ENCODE measurements around the gene CNIH1. TPM values are rescaled to one million over a fixed set of nuclear protein-coding genes. Genes with fewer than 3 reads are reported as not detected.

The CNIH1 gene
- total and polyA plus RNA-seq, 2 of the 13 experiments (the other 11 are each of a cell fraction or from before 2014, with no cell fraction given) = 166 to 421 TPM

DNA sequence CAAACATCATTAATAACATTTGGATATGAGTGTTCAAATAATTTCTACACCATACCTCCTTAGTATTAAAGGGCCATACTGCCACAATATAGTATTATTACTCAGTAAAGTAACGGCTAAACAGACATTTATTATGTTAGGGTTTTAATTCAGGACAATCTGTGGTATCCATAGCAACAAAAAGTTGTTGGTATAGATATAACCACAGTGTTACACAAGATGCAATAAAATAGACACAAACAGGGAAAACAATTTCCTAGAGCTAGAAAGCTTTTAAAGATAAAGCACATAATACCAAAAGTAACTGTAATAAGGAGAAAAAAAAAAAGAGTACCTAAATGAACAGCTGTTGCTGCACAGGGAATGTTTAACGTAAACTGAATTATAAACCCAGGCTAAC lies 16.1 kb downstream of the CNIH1 start:
- ATAC-seq (no peak), FAIRE-seq (no peak), DNase-seq (ENCODE audit: low spot score) (no peak)
- no TSS peak for BruUV-seq (replicated peaks)
- Histone ChIP-seq H3K27me3 (ENCODE audit: control insufficient read depth in 1 of 2, insufficient read depth in 2 of 2, low read length in 2 of 2) (no peaks in the 10 kb centered on the region), H2AFZ (ENCODE audit: low read length) (no peak overlapping the region), H3K4me1 (ENCODE audit: insufficient read depth, low read length) (peaks cover 43% of the 10 kb centered on the region), H3K27ac (ENCODE audit: extremely low read length, insufficient read depth, low read length) (peak overlapping the region; percentile 88), H3K4me3 (replicated peaks in 1 of 3; ENCODE audit: insufficient read depth in 1 of 3, low read depth in 2 of 3, low read length in 3 of 3) (no peak overlapping the region; a peak in 1 of 6 replicates), H3K9me3 (ENCODE audit: low read length) (no peaks in the 10 kb centered on the region), H3K36me3 (replicated peaks in 1 of 2; ENCODE audit: control insufficient read depth in 1 of 2, insufficient read depth in 2 of 2, low read length in 2 of 2) (peaks cover 16 to 30% of the 10 kb centered on the region in 2 experiments), H4K20me1 (ENCODE audit: insufficient read depth, low read length) (no peaks in the 10 kb centered on the region), H3K79me2 (ENCODE audit: insufficient read depth, low read length) (peaks cover 6% of the 10 kb centered on the region), H3K4me2 (ENCODE audit: low read depth, low read length) (peak overlapping the region; percentile 52), H3K9ac (ENCODE audit: insufficient read depth, low read depth, low read length) (peak overlapping the region; percentile 63)
- in situ Hi-C loops (cut with HindIII; ENCODE audit: extremely low pct_ligation_motif_present, low pct_unique_long_range_greater_than_20kb) (no loop called here), intact Hi-C loops (cut with micrococcal nuclease; ENCODE audit: unreplicated experiment) (no loop called here)
- TF ChIP-seq ATF1 (CRISPR knock-in tag; IDR thresholded peaks at IDR 0.05) (no peak), SIX1 (CRISPR knock-in tag; IDR thresholded peaks at IDR 0.05; ENCODE audit: borderline replicate concordance) (no peak), SP140L (CRISPR knock-in tag; IDR thresholded peaks at IDR 0.05; ENCODE audit: borderline replicate concordance) (no peak), CENPT (CRISPR knock-in tag; IDR thresholded peaks at IDR 0.05; ENCODE audit: low read depth) (no peak), MTF1 (CRISPR knock-in tag; IDR thresholded peaks at IDR 0.05) (no peak), CBFB (CRISPR knock-in tag; IDR thresholded peaks at IDR 0.05) (no peak), ZNF24 (IDR thresholded peaks at IDR 0.05) (no peak), ZNF143 (CRISPR knock-in tag; IDR thresholded peaks at IDR 0.05) (no peak), POLR2AphosphoS5 (IDR thresholded peaks at IDR 0.05; ENCODE audit: low read depth, low read length) (no peak)
- TF ChIP-seq, protein P1, sequence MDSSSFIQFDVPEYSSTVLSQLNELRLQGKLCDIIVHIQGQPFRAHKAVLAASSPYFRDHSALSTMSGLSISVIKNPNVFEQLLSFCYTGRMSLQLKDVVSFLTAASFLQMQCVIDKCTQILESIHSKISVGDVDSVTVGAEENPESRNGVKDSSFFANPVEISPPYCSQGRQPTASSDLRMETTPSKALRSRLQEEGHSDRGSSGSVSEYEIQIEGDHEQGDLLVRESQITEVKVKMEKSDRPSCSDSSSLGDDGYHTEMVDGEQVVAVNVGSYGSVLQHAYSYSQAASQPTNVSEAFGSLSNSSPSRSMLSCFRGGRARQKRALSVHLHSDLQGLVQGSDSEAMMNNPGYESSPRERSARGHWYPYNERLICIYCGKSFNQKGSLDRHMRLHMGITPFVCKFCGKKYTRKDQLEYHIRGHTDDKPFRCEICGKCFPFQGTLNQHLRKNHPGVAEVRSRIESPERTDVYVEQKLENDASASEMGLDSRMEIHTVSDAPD (CRISPR knock-in tag; IDR thresholded peaks at IDR 0.05) = no peak
- TF ChIP-seq, protein P2, sequence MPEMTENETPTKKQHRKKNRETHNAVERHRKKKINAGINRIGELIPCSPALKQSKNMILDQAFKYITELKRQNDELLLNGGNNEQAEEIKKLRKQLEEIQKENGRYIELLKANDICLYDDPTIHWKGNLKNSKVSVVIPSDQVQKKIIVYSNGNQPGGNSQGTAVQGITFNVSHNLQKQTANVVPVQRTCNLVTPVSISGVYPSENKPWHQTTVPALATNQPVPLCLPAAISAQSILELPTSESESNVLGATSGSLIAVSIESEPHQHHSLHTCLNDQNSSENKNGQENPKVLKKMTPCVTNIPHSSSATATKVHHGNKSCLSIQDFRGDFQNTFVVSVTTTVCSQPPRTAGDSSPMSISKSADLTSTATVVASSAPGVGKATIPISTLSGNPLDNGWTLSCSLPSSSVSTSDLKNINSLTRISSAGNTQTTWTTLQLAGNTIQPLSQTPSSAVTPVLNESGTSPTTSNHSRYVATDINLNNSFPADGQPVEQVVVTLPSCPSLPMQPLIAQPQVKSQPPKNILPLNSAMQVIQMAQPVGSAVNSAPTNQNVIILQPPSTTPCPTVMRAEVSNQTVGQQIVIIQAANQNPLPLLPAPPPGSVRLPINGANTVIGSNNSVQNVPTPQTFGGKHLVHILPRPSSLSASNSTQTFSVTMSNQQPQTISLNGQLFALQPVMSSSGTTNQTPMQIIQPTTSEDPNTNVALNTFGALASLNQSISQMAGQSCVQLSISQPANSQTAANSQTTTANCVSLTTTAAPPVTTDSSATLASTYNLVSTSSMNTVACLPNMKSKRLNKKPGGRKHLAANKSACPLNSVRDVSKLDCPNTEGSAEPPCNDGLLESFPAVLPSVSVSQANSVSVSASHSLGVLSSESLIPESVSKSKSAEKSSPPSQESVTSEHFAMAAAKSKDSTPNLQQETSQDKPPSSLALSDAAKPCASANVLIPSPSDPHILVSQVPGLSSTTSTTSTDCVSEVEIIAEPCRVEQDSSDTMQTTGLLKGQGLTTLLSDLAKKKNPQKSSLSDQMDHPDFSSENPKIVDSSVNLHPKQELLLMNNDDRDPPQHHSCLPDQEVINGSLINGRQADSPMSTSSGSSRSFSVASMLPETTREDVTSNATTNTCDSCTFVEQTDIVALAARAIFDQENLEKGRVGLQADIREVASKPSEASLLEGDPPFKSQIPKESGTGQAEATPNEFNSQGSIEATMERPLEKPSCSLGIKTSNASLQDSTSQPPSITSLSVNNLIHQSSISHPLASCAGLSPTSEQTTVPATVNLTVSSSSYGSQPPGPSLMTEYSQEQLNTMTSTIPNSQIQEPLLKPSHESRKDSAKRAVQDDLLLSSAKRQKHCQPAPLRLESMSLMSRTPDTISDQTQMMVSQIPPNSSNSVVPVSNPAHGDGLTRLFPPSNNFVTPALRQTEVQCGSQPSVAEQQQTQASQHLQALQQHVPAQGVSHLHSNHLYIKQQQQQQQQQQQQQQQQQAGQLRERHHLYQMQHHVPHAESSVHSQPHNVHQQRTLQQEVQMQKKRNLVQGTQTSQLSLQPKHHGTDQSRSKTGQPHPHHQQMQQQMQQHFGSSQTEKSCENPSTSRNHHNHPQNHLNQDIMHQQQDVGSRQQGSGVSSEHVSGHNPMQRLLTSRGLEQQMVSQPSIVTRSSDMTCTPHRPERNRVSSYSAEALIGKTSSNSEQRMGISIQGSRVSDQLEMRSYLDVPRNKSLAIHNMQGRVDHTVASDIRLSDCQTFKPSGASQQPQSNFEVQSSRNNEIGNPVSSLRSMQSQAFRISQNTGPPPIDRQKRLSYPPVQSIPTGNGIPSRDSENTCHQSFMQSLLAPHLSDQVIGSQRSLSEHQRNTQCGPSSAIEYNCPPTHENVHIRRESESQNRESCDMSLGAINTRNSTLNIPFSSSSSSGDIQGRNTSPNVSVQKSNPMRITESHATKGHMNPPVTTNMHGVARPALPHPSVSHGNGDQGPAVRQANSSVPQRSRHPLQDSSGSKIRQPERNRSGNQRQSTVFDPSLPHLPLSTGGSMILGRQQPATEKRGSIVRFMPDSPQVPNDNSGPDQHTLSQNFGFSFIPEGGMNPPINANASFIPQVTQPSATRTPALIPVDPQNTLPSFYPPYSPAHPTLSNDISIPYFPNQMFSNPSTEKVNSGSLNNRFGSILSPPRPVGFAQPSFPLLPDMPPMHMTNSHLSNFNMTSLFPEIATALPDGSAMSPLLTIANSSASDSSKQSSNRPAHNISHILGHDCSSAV (CRISPR knock-in tag; IDR thresholded peaks at IDR 0.05; ENCODE audit: borderline replicate concordance) = no peak
- POLR2A ChIA-PET = interaction anchor here (1.0 to 2.6 kb wide), 4 partner anchors 10 to 71 kb away, joined by 3 to 14 read pairs (median 5); partner anchors contain the start of gene GMFB
- 97% methylated on average over 2 of the region's 2 CpGs for WGBS (ENCODE audit: low lambda C conversion rate)
- CTCF ChIA-PET (ENCODE audit: low intra/inter-chr PET ratio, low total read pairs) = no interaction called here

Data from HepG2 (cell line).